PFSK-1 (cell line): ENCODE results near the gene ABCA1.

Source experiments
- FOXP2 ChIP-seq: optimal IDR thresholded peaks from 2 replicates; pipeline ENCODE3; 2011; ENCODE audit warnings: borderline replicate concordance, control low read depth, inconsistent platforms; ENCODE audit not compliant: insufficient read depth; ENCODE audit errors: extremely low read length, extremely low read depth
- POLR2AphosphoS5 ChIP-seq: IDR thresholded peaks from 2 replicates; pipeline ENCODE4 v1.6.1; 2012; ENCODE audit warnings: low read depth, mild to moderate bottlenecking, control low read depth, low read length, moderate library complexity
- SIN3A ChIP-seq: IDR thresholded peaks from 2 replicates; pipeline ENCODE4 v1.6.1; 2012; ENCODE audit warnings: mild to moderate bottlenecking, low read length, moderate library complexity, borderline replicate concordance; ENCODE audit not compliant: insufficient read depth
- TAF1 ChIP-seq: IDR thresholded peaks from 2 replicates; pipeline ENCODE4 v1.6.1; 2012; ENCODE audit warnings: low read length, control low read depth, borderline replicate concordance; ENCODE audit not compliant: insufficient read depth
- TF ChIP-seq, protein P1 (sequence below), 2 experiments: IDR thresholded peaks; 2 replicates each; pipeline versions ENCODE4 v1.6.1 to v1.8.0; 2011 to 2012; ENCODE audit warnings: low read depth in 2 of 2, low read length in 2 of 2, control low read depth in 1 of 2, inconsistent platforms in 1 of 2, mild to moderate bottlenecking in 1 of 2, moderate library complexity in 1 of 2; ENCODE audit not compliant: insufficient read depth in 1 of 2

The ABCA1 gene

DNA sequence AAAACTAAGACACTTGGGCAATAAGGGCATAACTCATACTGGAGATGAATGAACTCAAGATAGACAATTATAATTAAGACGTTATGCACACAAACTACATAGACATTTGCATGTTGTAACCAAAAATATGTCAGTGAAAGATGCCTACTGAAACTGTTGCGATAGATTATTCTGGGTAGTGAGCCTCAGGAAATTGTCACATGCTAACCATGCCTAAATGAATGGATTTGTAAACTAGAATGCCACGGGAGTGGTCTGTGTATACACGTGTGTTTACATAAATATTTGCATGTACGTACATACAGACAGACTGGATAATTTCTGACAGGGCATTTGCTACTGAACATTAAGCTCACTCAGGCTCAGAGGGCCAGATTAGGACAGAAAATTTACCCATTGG, 162.8 kb downstream of the ABCA1 start:
- TF ChIP-seq, protein P1, sequence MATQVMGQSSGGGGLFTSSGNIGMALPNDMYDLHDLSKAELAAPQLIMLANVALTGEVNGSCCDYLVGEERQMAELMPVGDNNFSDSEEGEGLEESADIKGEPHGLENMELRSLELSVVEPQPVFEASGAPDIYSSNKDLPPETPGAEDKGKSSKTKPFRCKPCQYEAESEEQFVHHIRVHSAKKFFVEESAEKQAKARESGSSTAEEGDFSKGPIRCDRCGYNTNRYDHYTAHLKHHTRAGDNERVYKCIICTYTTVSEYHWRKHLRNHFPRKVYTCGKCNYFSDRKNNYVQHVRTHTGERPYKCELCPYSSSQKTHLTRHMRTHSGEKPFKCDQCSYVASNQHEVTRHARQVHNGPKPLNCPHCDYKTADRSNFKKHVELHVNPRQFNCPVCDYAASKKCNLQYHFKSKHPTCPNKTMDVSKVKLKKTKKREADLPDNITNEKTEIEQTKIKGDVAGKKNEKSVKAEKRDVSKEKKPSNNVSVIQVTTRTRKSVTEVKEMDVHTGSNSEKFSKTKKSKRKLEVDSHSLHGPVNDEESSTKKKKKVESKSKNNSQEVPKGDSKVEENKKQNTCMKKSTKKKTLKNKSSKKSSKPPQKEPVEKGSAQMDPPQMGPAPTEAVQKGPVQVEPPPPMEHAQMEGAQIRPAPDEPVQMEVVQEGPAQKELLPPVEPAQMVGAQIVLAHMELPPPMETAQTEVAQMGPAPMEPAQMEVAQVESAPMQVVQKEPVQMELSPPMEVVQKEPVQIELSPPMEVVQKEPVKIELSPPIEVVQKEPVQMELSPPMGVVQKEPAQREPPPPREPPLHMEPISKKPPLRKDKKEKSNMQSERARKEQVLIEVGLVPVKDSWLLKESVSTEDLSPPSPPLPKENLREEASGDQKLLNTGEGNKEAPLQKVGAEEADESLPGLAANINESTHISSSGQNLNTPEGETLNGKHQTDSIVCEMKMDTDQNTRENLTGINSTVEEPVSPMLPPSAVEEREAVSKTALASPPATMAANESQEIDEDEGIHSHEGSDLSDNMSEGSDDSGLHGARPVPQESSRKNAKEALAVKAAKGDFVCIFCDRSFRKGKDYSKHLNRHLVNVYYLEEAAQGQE (IDR thresholded peaks at IDR 0.05; ENCODE audit: insufficient read depth in 1 of 2, low read depth in 2 of 2, low read length in 2 of 2) = no peak
- TF ChIP-seq SIN3A (no peak), TAF1 (no peak), FOXP2 (no peak), POLR2AphosphoS5 (no peak)

GRCh38 chr9:104758974-104759373, 169.0 kb downstream of the ABCA1 start:
- TF ChIP-seq, protein P1 (IDR thresholded peaks at IDR 0.05; ENCODE audit: insufficient read depth in 1 of 2, low read depth in 2 of 2, low read length in 2 of 2) = no peak
- TF ChIP-seq POLR2AphosphoS5 (no peak), SIN3A (no peak), TAF1 (no peak), FOXP2 (no peak)

- no peak for TF ChIP-seq TAF1
- no peak for TF ChIP-seq SIN3A
- TF ChIP-seq FOXP2 = no peak
- TF ChIP-seq POLR2AphosphoS5 = no peak
- TF ChIP-seq, protein P1 (IDR thresholded peaks at IDR 0.05; ENCODE audit: insufficient read depth in 1 of 2, low read depth in 2 of 2, low read length in 2 of 2) = no peak
These were observed 177.7 kb downstream of the ABCA1 start for GRCh38 chr9:104750185-104750767.

GRCh38 chr9:104748359-104749031, 179.5 kb downstream of the ABCA1 start:
- TF ChIP-seq, protein P1 (IDR thresholded peaks at IDR 0.05; ENCODE audit: insufficient read depth in 1 of 2, low read depth in 2 of 2, low read length in 2 of 2) = no peak
- TF ChIP-seq FOXP2 (no peak), SIN3A (no peak), POLR2AphosphoS5 (no peak), TAF1 (no peak)
